MM.1S (cell line): Measurements from ENCODE around the gene ACOXL.

Experiments used
- DNase-seq: peaks from one replicate; pipeline ENCODE4 v3.0.0-alpha.2; 2015
- H2AFZ ChIP-seq: fragments of 300-600 bp; sonication (generic); 2 replicates; pipeline ENCODE4 v1.6.0; 2016; ENCODE audit warnings: antibody characterized with exemption, low read length
- H3F3A ChIP-seq: fragments of 300-600 bp; sonication (generic); 2 replicates; pipeline ENCODE4 v1.6.1; 2016; ENCODE audit warnings: mild to moderate bottlenecking, antibody characterized with exemption, low read length, moderate library complexity, mixed read lengths; ENCODE audit not compliant: insufficient read depth
- H3K27ac ChIP-seq: fragments of 300-600 bp; sonication (generic); 2 replicates; pipeline ENCODE4 v1.5.1; 2016; ENCODE audit warnings: mild to moderate bottlenecking, low read length
- H3K27me3 ChIP-seq: fragments of 300-600 bp; sonication (generic); replicated peaks from 2 replicates; pipeline ENCODE4 v1.6.0; 2016; ENCODE audit warnings: low read length; ENCODE audit not compliant: insufficient read depth
- H3K36me3 ChIP-seq: fragments of 300-600 bp; sonication (generic); replicated peaks from 2 replicates; pipeline ENCODE4 v1.6.1; 2016; ENCODE audit warnings: mild to moderate bottlenecking, low read length, mixed read lengths; ENCODE audit not compliant: insufficient read depth
- H3K4me1 ChIP-seq: fragments of 300-600 bp; sonication (generic); 2 replicates; pipeline ENCODE4 v1.6.1; 2016; ENCODE audit warnings: low read length, mixed read lengths
- H3K4me2 ChIP-seq: fragments of 300-600 bp; sonication (generic); 2 replicates; pipeline ENCODE4 v1.6.0; 2016; ENCODE audit warnings: low read depth, low read length
- H3K4me3 ChIP-seq: fragments of 300-600 bp; sonication (generic); 2 replicates; pipeline ENCODE4 v1.5.1; 2016; ENCODE audit warnings: low read length, mixed read lengths
- H3K79me2 ChIP-seq: fragments of 300-600 bp; sonication (generic); 2 replicates; pipeline ENCODE4 v1.6.1; 2016; ENCODE audit warnings: mixed run types, low read length, mixed read lengths
- H3K9ac ChIP-seq: fragments of 300-600 bp; sonication (generic); 2 replicates; pipeline ENCODE4 v1.6.1; 2016; ENCODE audit warnings: low read length, mixed read lengths
- H3K9me2 ChIP-seq: fragments of 300-600 bp; sonication (generic); replicated peaks from 2 replicates; pipeline ENCODE4 v1.6.1; 2016; ENCODE audit warnings: mild to moderate bottlenecking, low read length, mixed read lengths; ENCODE audit not compliant: insufficient read depth
- H3K9me3 ChIP-seq: fragments of 300-600 bp; sonication (generic); replicated peaks from 2 replicates; pipeline ENCODE4 v1.6.1; 2016; ENCODE audit warnings: mild to moderate bottlenecking, low read length, mixed read lengths; ENCODE audit not compliant: insufficient read depth
- H4K20me1 ChIP-seq: fragments of 300-600 bp; sonication (generic); 2 replicates; pipeline ENCODE4 v1.6.1; 2016; ENCODE audit warnings: mild to moderate bottlenecking, low read length, moderate library complexity, mixed read lengths; ENCODE audit not compliant: insufficient read depth
- EZH2 ChIP-seq: fragments of 300-600 bp; sonication (generic); optimal IDR thresholded peaks from 2 replicates; pipeline ENCODE3; 2017; ENCODE audit warnings: low read depth, mild to moderate bottlenecking, antibody characterized with exemption, low read length, mixed read lengths
- EZH2phosphoT487 ChIP-seq: fragments of 300-600 bp; sonication (generic); IDR thresholded peaks from 2 replicates; pipeline ENCODE4 v1.6.1; 2018; ENCODE audit warnings: antibody characterized with exemption, low read length
- TF ChIP-seq, protein P1 (sequence below): fragments of 300-600 bp; sonication (generic); IDR thresholded peaks from 2 replicates; pipeline ENCODE4 v1.5.1; 2016; ENCODE audit warnings: antibody characterized with exemption, low read length, mixed read lengths

Gene ACOXL

DNA sequence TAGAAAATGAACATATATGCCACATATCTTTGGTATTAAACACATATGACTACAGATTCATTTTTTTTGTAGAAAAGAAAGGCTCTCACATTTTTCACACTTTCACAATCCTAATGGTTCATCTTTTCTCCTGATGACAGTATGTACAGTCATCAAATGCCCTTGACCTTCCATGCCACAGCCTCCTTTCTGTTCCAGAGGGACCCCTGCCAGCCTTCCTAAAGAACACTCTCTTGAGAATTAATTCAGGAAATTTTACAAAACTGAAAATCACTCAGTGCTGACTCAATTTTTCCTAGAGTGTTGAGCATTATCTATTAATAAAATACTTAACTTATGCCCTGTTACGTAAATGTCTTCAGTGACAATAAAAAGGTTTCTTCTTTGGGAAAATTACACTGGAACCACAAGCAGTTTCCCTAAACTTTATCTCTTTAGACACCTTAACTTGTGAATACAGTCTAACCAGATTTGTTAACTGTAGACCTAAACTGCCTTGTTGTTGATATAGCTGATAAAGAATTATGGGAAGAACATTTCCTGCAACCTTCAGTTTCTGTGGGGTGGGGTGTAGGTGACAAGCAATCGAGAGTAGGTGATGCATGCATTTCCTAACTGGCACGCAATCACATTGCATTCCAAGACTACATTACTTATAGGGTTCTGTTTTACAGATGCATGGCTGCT lies 15.3 kb upstream of the ACOXL start:
- H4K20me1 ChIP-seq: no peaks in the 10 kb centered on the region

DNA sequence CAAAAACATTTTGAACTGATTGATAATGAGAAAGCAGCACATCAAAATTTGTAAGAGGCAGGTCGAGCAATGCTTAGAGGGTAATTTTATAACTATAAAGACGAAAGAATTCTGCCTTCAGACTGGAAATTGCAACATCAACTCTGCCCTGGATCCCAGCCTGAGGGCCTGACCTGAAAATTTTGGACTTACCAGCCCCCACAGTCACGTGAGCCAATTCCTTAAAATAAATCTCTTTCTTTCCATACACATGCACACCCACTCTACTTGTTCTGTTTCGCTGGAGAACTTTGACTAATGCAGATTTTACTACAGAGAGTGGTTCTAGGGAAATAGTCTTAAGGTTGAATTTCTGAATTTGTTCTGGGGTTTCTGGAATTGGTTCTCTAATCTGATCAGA lies 14.6 kb upstream of the ACOXL start:
- Histone ChIP-seq H3K9me3 (no peaks in the 10 kb centered on the region), H3K27me3 (no peaks in the 10 kb centered on the region), H3K79me2 (no peaks in the 10 kb centered on the region), H3K27ac (no peak overlapping the region), H2AFZ (no peak overlapping the region), H3K4me2 (no peak overlapping the region), H3K9me2 (no peaks in the 10 kb centered on the region), H3F3A (peaks cover 8% of the 10 kb centered on the region), H4K20me1 (no peaks in the 10 kb centered on the region), H3K4me3 (no peak overlapping the region), H3K9ac (no peak overlapping the region), H3K36me3 (no peaks in the 10 kb centered on the region), H3K4me1 (peaks cover 22% of the 10 kb centered on the region)
- no peak for DNase-seq
- TF ChIP-seq, protein P1, sequence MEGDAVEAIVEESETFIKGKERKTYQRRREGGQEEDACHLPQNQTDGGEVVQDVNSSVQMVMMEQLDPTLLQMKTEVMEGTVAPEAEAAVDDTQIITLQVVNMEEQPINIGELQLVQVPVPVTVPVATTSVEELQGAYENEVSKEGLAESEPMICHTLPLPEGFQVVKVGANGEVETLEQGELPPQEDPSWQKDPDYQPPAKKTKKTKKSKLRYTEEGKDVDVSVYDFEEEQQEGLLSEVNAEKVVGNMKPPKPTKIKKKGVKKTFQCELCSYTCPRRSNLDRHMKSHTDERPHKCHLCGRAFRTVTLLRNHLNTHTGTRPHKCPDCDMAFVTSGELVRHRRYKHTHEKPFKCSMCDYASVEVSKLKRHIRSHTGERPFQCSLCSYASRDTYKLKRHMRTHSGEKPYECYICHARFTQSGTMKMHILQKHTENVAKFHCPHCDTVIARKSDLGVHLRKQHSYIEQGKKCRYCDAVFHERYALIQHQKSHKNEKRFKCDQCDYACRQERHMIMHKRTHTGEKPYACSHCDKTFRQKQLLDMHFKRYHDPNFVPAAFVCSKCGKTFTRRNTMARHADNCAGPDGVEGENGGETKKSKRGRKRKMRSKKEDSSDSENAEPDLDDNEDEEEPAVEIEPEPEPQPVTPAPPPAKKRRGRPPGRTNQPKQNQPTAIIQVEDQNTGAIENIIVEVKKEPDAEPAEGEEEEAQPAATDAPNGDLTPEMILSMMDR: no peak
- TF ChIP-seq EZH2phosphoT487 (no peak), EZH2 (no peak)

More for the DNA sequence above, 15.3 kb upstream of the ACOXL start:
- H3K27ac ChIP-seq: no peak overlapping the region
- H3K36me3 ChIP-seq: no peaks in the 10 kb centered on the region
- no peak overlapping the region for H3K9ac ChIP-seq
- H3K9me2 ChIP-seq: no peaks in the 10 kb centered on the region
- no peaks in the 10 kb centered on the region for H3K79me2 ChIP-seq
- no peak overlapping the region for H2AFZ ChIP-seq
- no peak for DNase-seq
- no peaks in the 10 kb centered on the region for H3K9me3 ChIP-seq
- no peaks in the 10 kb centered on the region for H3K27me3 ChIP-seq
- no peak for TF ChIP-seq EZH2phosphoT487
- TF ChIP-seq EZH2: no peak
- TF ChIP-seq, protein P1: no peak
- no peak overlapping the region for H3K4me2 ChIP-seq
- peaks cover 22% of the 10 kb centered on the region for H3K4me1 ChIP-seq
- peaks cover 8% of the 10 kb centered on the region for H3F3A ChIP-seq
- H3K4me3 ChIP-seq: no peak overlapping the region

DNA sequence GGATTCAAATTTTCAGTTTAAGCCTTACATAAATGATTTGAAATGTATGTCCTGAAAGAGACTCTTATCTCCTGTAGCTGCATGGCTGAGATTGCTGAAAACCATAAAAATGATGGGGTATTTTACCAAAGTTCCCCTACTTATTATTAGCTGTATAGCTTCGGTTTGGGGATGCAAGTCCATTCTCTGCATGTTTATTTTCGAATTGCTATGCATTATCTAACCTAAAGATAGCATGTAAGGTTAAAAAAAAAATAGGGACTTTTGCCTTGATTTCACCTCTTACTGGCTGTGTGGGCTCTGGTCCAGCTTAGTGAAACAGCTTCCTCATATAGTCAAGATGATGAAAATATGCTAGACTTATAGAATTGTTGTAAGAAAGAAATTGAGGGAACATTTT lies 14.0 kb upstream of the ACOXL start:
- Histone ChIP-seq H3K4me2 (no peak overlapping the region), H3K4me3 (no peak overlapping the region), H3K36me3 (no peaks in the 10 kb centered on the region), H3K27me3 (no peaks in the 10 kb centered on the region), H4K20me1 (no peaks in the 10 kb centered on the region), H3K9ac (no peak overlapping the region), H3K4me1 (peaks cover 22% of the 10 kb centered on the region), H3K9me3 (no peaks in the 10 kb centered on the region), H3K27ac (no peak overlapping the region), H2AFZ (no peak overlapping the region), H3K79me2 (no peaks in the 10 kb centered on the region), H3F3A (peaks cover 7% of the 10 kb centered on the region), H3K9me2 (no peaks in the 10 kb centered on the region)
- TF ChIP-seq EZH2phosphoT487: no peak
- no peak for TF ChIP-seq EZH2
- TF ChIP-seq, protein P1: no peak
- no peak for DNase-seq
